HG02759 (cell line): ENCODE measurements around the gene ATP6V1F.

Experiments used
- ATAC-seq: cut with Tn5 transposase; IDR thresholded peaks from one replicate; pipeline ENCODE4 v1.9.1; 2021; ENCODE audit warnings: mild to moderate bottlenecking, moderate library complexity; ENCODE audit not compliant: unreplicated experiment

Gene ATP6V1F

GRCh38 chr7:128835231-128835751 is 27.4 kb upstream of the ATP6V1F start:
- ATAC-seq: no peak

- ATAC-seq: no peak
These were observed 26.6 kb upstream of the ATP6V1F start for GRCh38 chr7:128835790-128836641.

- no peak for ATAC-seq
These were observed 25.8 kb upstream of the ATP6V1F start for GRCh38 chr7:128836729-128837348.

GRCh38 chr7:128837521-128837921 is 25.1 kb upstream of the ATP6V1F start:
- no peak for ATAC-seq

GRCh38 chr7:128838109-128838779 is 24.4 kb upstream of the ATP6V1F start:
- no peak for ATAC-seq

- no peak for ATAC-seq
These were observed 23.5 kb upstream of the ATP6V1F start for GRCh38 chr7:128838981-128839731.

- ATAC-seq: no peak
These were observed 22.9 kb upstream of the ATP6V1F start for GRCh38 chr7:128839751-128840177.

- no peak for ATAC-seq
These were observed 22.1 kb upstream of the ATP6V1F start for GRCh38 chr7:128840326-128841170.

- ATAC-seq: no peak
These were observed 21.4 kb upstream of the ATP6V1F start for GRCh38 chr7:128841171-128841690.

GRCh38 chr7:128841921-128842673 is 20.6 kb upstream of the ATP6V1F start:
- ATAC-seq: no peak

- no peak for ATAC-seq
These were observed 19.7 kb upstream of the ATP6V1F start for GRCh38 chr7:128842674-128843641.

GRCh38 chr7:128843938-128844621 is 18.6 kb upstream of the ATP6V1F start:
- ATAC-seq: no peak

GRCh38 chr7:128844777-128845311 is 17.8 kb upstream of the ATP6V1F start:
- no peak for ATAC-seq

- no peak for ATAC-seq
These were observed 17.2 kb upstream of the ATP6V1F start for GRCh38 chr7:128845475-128845874.

- ATAC-seq: no peak
These were observed 16.7 kb upstream of the ATP6V1F start for GRCh38 chr7:128845987-128846386.

GRCh38 chr7:128846781-128847444 is 15.7 kb upstream of the ATP6V1F start:
- ATAC-seq: no peak
